ENCODE measurements around the gene MIDN. TPM values are rescaled to one million over a fixed set of nuclear protein-coding genes. Genes with fewer than 3 reads are reported as not detected.

The MIDN gene
- total and polyA plus RNA-seq, 5 donors, result 45.6 to 123 (median 60.1) TPM

- H3K4me3 ChIP-seq (ENCODE audit: low read length), result no peak overlapping the region
- no peaks in the 10 kb centered on the region for H3K27me3 ChIP-seq (ENCODE audit: control insufficient read depth, insufficient read depth)
- H3K4me1 ChIP-seq (ENCODE audit: control insufficient read depth, insufficient read depth, low read length), result no peaks in the 10 kb centered on the region
- H3K27ac ChIP-seq (ENCODE audit: low read length), result no peak overlapping the region
- ATAC-seq (no peak), DNase-seq (no peak)
- H3K9me3 ChIP-seq (ENCODE audit: control insufficient read depth, low read length), result no peaks in the 10 kb centered on the region
- intact Hi-C loops (cut with DNase I), result no loop called here
- 96% methylated on average over 100 of the region's 100 CpGs for WGBS
Observed at GRCh38 chr19:1228161-1228957, 20.0 kb upstream of the MIDN start.

- H3K27me3 ChIP-seq (ENCODE audit: control insufficient read depth, insufficient read depth), result no peaks in the 10 kb centered on the region
- H3K9me3 ChIP-seq (ENCODE audit: control insufficient read depth, low read length), result no peaks in the 10 kb centered on the region
- ATAC-seq (no peak), DNase-seq (no peak)
- no peaks in the 10 kb centered on the region for H3K4me1 ChIP-seq (ENCODE audit: control insufficient read depth, insufficient read depth, low read length)
- 95% methylated on average over 158 of the region's 158 CpGs for WGBS
- intact Hi-C loops (cut with DNase I), result no loop called here
- no peak overlapping the region for H3K4me3 ChIP-seq (ENCODE audit: low read length)
- no peak overlapping the region for H3K27ac ChIP-seq (ENCODE audit: low read length)
Observed at GRCh38 chr19:1229056-1229923, 19.1 kb upstream of the MIDN start.

- DNase-seq (no peak), ATAC-seq (no peak)
- H3K4me1 ChIP-seq (ENCODE audit: control insufficient read depth, insufficient read depth, low read length), result no peaks in the 10 kb centered on the region
- H3K9me3 ChIP-seq (ENCODE audit: control insufficient read depth, low read length), result no peaks in the 10 kb centered on the region
- no peak overlapping the region for H3K27ac ChIP-seq (ENCODE audit: low read length)
- H3K27me3 ChIP-seq (ENCODE audit: control insufficient read depth, insufficient read depth), result no peaks in the 10 kb centered on the region
- WGBS, result 90% methylated on average over 61 of the region's 61 CpGs
- no peak overlapping the region for H3K4me3 ChIP-seq (ENCODE audit: low read length)
- intact Hi-C loops (cut with DNase I), result no loop called here
Observed at GRCh38 chr19:1229924-1230782, 18.2 kb upstream of the MIDN start.

GRCh38 chr19:1230783-1231489 lies 17.4 kb upstream of the MIDN start:
- Histone ChIP-seq H3K27ac (ENCODE audit: low read length) (no peak overlapping the region), H3K4me3 (ENCODE audit: low read length) (no peak overlapping the region), H3K27me3 (ENCODE audit: control insufficient read depth, insufficient read depth) (no peaks in the 10 kb centered on the region), H3K9me3 (ENCODE audit: control insufficient read depth, low read length) (no peaks in the 10 kb centered on the region), H3K4me1 (ENCODE audit: control insufficient read depth, insufficient read depth, low read length) (no peaks in the 10 kb centered on the region)
- DNase-seq (no peak), ATAC-seq (no peak)
- intact Hi-C loops (cut with DNase I), result no loop called here
- WGBS, result 84% methylated on average over 38 of the region's 38 CpGs

GRCh38 chr19:1231729-1232637 lies 16.4 kb upstream of the MIDN start:
- H3K27ac ChIP-seq (ENCODE audit: low read length), result peak overlapping the region; percentile 43
- DNase-seq (no peak), ATAC-seq (peak in 1 of 2 donors; percentile 2)
- no peaks in the 10 kb centered on the region for H3K9me3 ChIP-seq (ENCODE audit: control insufficient read depth, low read length)
- 78% methylated on average over 15 of the region's 15 CpGs for WGBS
- H3K27me3 ChIP-seq (ENCODE audit: control insufficient read depth, insufficient read depth), result no peaks in the 10 kb centered on the region
- intact Hi-C loops (cut with DNase I), result no loop called here
- H3K4me1 ChIP-seq (ENCODE audit: control insufficient read depth, insufficient read depth, low read length), result no peaks in the 10 kb centered on the region
- H3K4me3 ChIP-seq (ENCODE audit: low read length), result no peak overlapping the region

- H3K9me3 ChIP-seq (ENCODE audit: control insufficient read depth, low read length), result no peaks in the 10 kb centered on the region
- no peak overlapping the region for H3K4me3 ChIP-seq (ENCODE audit: low read length)
- H3K27ac ChIP-seq (ENCODE audit: low read length), result peak overlapping the region; percentile 43
- peak in 2 of 3 donors; percentile 73 to 82 for DNase-seq
- H3K4me1 ChIP-seq (ENCODE audit: control insufficient read depth, insufficient read depth, low read length), result no peaks in the 10 kb centered on the region
- H3K27me3 ChIP-seq (ENCODE audit: control insufficient read depth, insufficient read depth), result no peaks in the 10 kb centered on the region
- WGBS, result 21% methylated on average over 15 of the region's 15 CpGs
- intact Hi-C loops (cut with DNase I), result no loop called here
- ATAC-seq, result peak; percentile 5 to 31
Observed at GRCh38 chr19:1232652-1233072, 15.7 kb upstream of the MIDN start.

- Histone ChIP-seq H3K4me3 (ENCODE audit: low read length) (no peak overlapping the region), H3K27me3 (ENCODE audit: control insufficient read depth, insufficient read depth) (no peaks in the 10 kb centered on the region), H3K9me3 (ENCODE audit: control insufficient read depth, low read length) (no peaks in the 10 kb centered on the region), H3K27ac (ENCODE audit: low read length) (no peak overlapping the region), H3K4me1 (ENCODE audit: control insufficient read depth, insufficient read depth, low read length) (no peaks in the 10 kb centered on the region)
- 89% methylated on average over 24 of the region's 24 CpGs for WGBS
- no peak for ATAC-seq
- intact Hi-C loops (cut with DNase I), result no loop called here
- DNase-seq, result no peak
Observed at GRCh38 chr19:1233115-1233667, 15.2 kb upstream of the MIDN start.

GRCh38 chr19:1234051-1234954 lies 14.1 kb upstream of the MIDN start:
- no peak overlapping the region for H3K4me3 ChIP-seq (ENCODE audit: low read length)
- no peaks in the 10 kb centered on the region for H3K9me3 ChIP-seq (ENCODE audit: control insufficient read depth, low read length)
- DNase-seq (no peak), ATAC-seq (no peak)
- no peak overlapping the region for H3K27ac ChIP-seq (ENCODE audit: low read length)
- no peaks in the 10 kb centered on the region for H3K27me3 ChIP-seq (ENCODE audit: control insufficient read depth, insufficient read depth)
- 93% methylated on average over 45 of the region's 45 CpGs for WGBS
- intact Hi-C loops (cut with DNase I), result no loop called here
- no peaks in the 10 kb centered on the region for H3K4me1 ChIP-seq (ENCODE audit: control insufficient read depth, insufficient read depth, low read length)

GRCh38 chr19:1234955-1235380 lies 13.4 kb upstream of the MIDN start:
- WGBS, result 96% methylated on average over 43 of the region's 43 CpGs
- no peak overlapping the region for H3K4me3 ChIP-seq (ENCODE audit: low read length)
- intact Hi-C loops (cut with DNase I), result no loop called here
- no peaks in the 10 kb centered on the region for H3K9me3 ChIP-seq (ENCODE audit: control insufficient read depth, low read length)
- ATAC-seq, result no peak
- H3K4me1 ChIP-seq (ENCODE audit: control insufficient read depth, insufficient read depth, low read length), result no peaks in the 10 kb centered on the region
- DNase-seq, result no peak
- no peaks in the 10 kb centered on the region for H3K27me3 ChIP-seq (ENCODE audit: control insufficient read depth, insufficient read depth)
- no peak overlapping the region for H3K27ac ChIP-seq (ENCODE audit: low read length)
